PFSK-1 (cell line): Measurements from ENCODE around the gene LRMDA.

Experiments used
- POLR2AphosphoS5 ChIP-seq: IDR thresholded peaks from 2 replicates; pipeline ENCODE4 v1.6.1; 2012; ENCODE audit warnings: low read depth, mild to moderate bottlenecking, control low read depth, low read length, moderate library complexity
- SIN3A ChIP-seq: IDR thresholded peaks from 2 replicates; pipeline ENCODE4 v1.6.1; 2012; ENCODE audit warnings: mild to moderate bottlenecking, low read length, moderate library complexity, borderline replicate concordance; ENCODE audit not compliant: insufficient read depth

DNA sequence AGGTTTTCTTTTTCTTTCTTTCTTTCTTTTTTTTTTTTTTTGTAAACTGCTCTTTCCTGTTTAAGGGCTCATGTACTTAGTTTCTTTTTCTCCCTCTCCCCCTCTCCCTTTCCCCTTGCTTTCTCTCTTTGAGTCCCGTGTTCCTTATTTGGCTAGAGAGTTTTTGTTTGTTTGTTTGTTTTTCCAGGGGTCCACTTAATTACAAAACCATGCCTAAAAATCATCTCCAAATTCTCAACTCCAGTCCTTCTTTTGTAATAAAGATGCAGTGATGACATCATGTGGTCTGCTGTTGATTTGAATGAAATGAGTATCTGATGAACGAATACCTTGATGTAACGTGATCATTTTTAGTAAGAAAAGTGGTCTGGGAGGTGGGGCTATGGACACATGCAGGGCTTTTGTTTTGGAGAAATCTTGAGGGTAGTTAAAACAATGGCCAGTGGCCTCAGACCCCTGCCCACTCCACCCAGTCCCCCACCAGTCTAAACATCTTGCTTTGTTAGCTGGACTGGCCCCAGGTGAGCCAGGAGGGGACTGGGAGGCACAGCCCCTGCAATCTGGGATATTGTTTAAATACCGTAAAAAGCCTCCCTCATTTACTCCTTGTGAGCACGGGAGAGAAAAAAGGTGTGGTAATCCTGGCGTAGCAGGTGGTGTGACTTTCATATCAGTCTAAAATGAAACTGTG lies 165.7 kb downstream of the LRMDA start:
- TF ChIP-seq SIN3A = no peak
- TF ChIP-seq POLR2AphosphoS5 = no peak
